ENCODE data around the gene KPNA4. TPM values are rescaled to one million over a fixed set of nuclear protein-coding genes. Genes with fewer than 3 reads are reported as not detected.

The KPNA4 gene
- total and polyA plus RNA-seq, 2 donors (not counting 3 experiments of a cell fraction or from before 2014, with no cell fraction given), result 12.2 to 70.1 TPM

GRCh38 chr3:160586679-160587078, 21.3 kb upstream of the KPNA4 start:
- no peaks in the 10 kb centered on the region for H4K20me1 ChIP-seq (replicated peaks; ENCODE audit: control insufficient read depth, extremely low read depth, insufficient read depth, low read length)
- ChIA-PET CTCF (no interaction called here), POLR2A (no interaction called here)
- no peak overlapping the region for H3K4me3 ChIP-seq (replicated peaks in 1 of 3; ENCODE audit: insufficient read depth in 1 of 3, low read depth in 1 of 3, low read length in 3 of 3)
- H3K36me3 ChIP-seq (ENCODE audit: control insufficient read depth in 2 of 2, extremely low read depth in 1 of 2, insufficient read depth in 2 of 2, low read length in 2 of 2), result no peaks in the 10 kb centered on the region
- no peaks in the 10 kb centered on the region for H3K79me2 ChIP-seq (ENCODE audit: control insufficient read depth, insufficient read depth, low read length)
- TF ChIP-seq MAX (IDR thresholded peaks at IDR 0.05; ENCODE audit: insufficient read depth, insufficient read length), result no peak
- no peak for TF ChIP-seq FOS (IDR thresholded peaks at IDR 0.05; ENCODE audit: borderline replicate concordance, insufficient read depth, low read length)
- no peak for TF ChIP-seq EZH2 (IDR thresholded peaks at IDR 0.05; ENCODE audit: borderline replicate concordance, low read depth, low read length, severe bottlenecking)
- TF ChIP-seq POLR2AphosphoS5 (IDR thresholded peaks at IDR 0.05; ENCODE audit: insufficient read depth, low read depth, low read length), result no peak
- TF ChIP-seq POLR2A (IDR thresholded peaks at IDR 0.05; ENCODE audit: low read depth, low read length), result no peak
- no peak for TF ChIP-seq GATA2 (IDR thresholded peaks at IDR 0.05; ENCODE audit: insufficient read depth, insufficient read length, low read depth, low read length)
- no peak for TF ChIP-seq JUN (IDR thresholded peaks at IDR 0.05; ENCODE audit: borderline replicate concordance, insufficient read depth, insufficient read length, low read depth)
- no peaks in the 10 kb centered on the region for H3K9me1 ChIP-seq (replicated peaks; ENCODE audit: control insufficient read depth, extremely low read depth, insufficient read depth, low read length)
- FAIRE-seq, result no peak
- no peak overlapping the region for H3K27ac ChIP-seq (ENCODE audit: insufficient read depth, low read depth, low read length)
- H3K9me3 ChIP-seq (replicated peaks; ENCODE audit: control insufficient read depth, insufficient read depth, low read length), result no peaks in the 10 kb centered on the region
- H2AFZ ChIP-seq (ENCODE audit: low read depth, low read length), result no peak overlapping the region
- no peak overlapping the region for H3K4me2 ChIP-seq (ENCODE audit: insufficient read depth, low read length)
- dilution Hi-C loops (cut with MboI; ENCODE audit: extremely low pct_ligation_motif_present, low sequenced_read_pairs), result no loop called here
- intact Hi-C loops (cut with micrococcal nuclease), result no loop called here
- H3K4me1 ChIP-seq (ENCODE audit: control insufficient read depth, extremely low read depth, insufficient read depth, low read length), result no peaks in the 10 kb centered on the region
- no peak for DNase-seq (ENCODE audit: low read depth, low spot score)
- no TSS peak for BruUV-seq (replicated peaks)
- no peak overlapping the region for H3K9ac ChIP-seq (replicated peaks; ENCODE audit: extremely low read depth, insufficient read depth, low read length)
- H3K27me3 ChIP-seq (ENCODE audit: control insufficient read depth in 2 of 2, insufficient read depth in 2 of 2, low read length in 2 of 2), result peaks cover 3 to 6% of the 10 kb centered on the region in 2 experiments

GRCh38 chr3:160583451-160583850, 18.1 kb upstream of the KPNA4 start:
- TF ChIP-seq GATA2 (IDR thresholded peaks at IDR 0.05; ENCODE audit: insufficient read depth, insufficient read length, low read depth, low read length), result no peak
- no peak for TF ChIP-seq EZH2 (IDR thresholded peaks at IDR 0.05; ENCODE audit: borderline replicate concordance, low read depth, low read length, severe bottlenecking)
- TF ChIP-seq FOS (IDR thresholded peaks at IDR 0.05; ENCODE audit: borderline replicate concordance, insufficient read depth, low read length), result no peak
- TF ChIP-seq POLR2AphosphoS5 (IDR thresholded peaks at IDR 0.05; ENCODE audit: insufficient read depth, low read depth, low read length), result no peak
- no peak for TF ChIP-seq MAX (IDR thresholded peaks at IDR 0.05; ENCODE audit: insufficient read depth, insufficient read length)
- TF ChIP-seq JUN (IDR thresholded peaks at IDR 0.05; ENCODE audit: borderline replicate concordance, insufficient read depth, insufficient read length, low read depth), result no peak
- TF ChIP-seq POLR2A (IDR thresholded peaks at IDR 0.05; ENCODE audit: low read depth, low read length), result no peak
- no peak for TF ChIP-seq CTCF (IDR thresholded peaks at IDR 0.05; ENCODE audit: extremely low read depth in 1 of 2, insufficient read depth in 1 of 2, low read depth in 1 of 2, low read length in 2 of 2)
- no peak for TF ChIP-seq MYC (IDR thresholded peaks at IDR 0.05; ENCODE audit: low read depth, low read length)

More at GRCh38 chr3:160583451-160583850, 18.1 kb upstream of the KPNA4 start:
- intact Hi-C loops (cut with micrococcal nuclease) (loop anchor here (5.0 kb wide), 1 partner anchor 344 kb away; no protein-coding TSS in a partner anchor), dilution Hi-C loops (cut with MboI; ENCODE audit: extremely low pct_ligation_motif_present, low sequenced_read_pairs) (no loop called here)
- H3K27ac ChIP-seq (ENCODE audit: insufficient read depth, low read depth, low read length), result no peak overlapping the region
- no peaks in the 10 kb centered on the region for H3K36me3 ChIP-seq (ENCODE audit: control insufficient read depth in 2 of 2, extremely low read depth in 1 of 2, insufficient read depth in 2 of 2, low read length in 2 of 2)
- no peak overlapping the region for H3K4me3 ChIP-seq (replicated peaks in 1 of 3; ENCODE audit: insufficient read depth in 1 of 3, low read depth in 1 of 3, low read length in 3 of 3)
- H3K79me2 ChIP-seq (ENCODE audit: control insufficient read depth, insufficient read depth, low read length), result no peaks in the 10 kb centered on the region
- no peaks in the 10 kb centered on the region for H4K20me1 ChIP-seq (replicated peaks; ENCODE audit: control insufficient read depth, extremely low read depth, insufficient read depth, low read length)
- ChIA-PET CTCF (no interaction called here), POLR2A (no interaction called here)
- no peak overlapping the region for H3K4me2 ChIP-seq (ENCODE audit: insufficient read depth, low read length)
- no peaks in the 10 kb centered on the region for H3K9me1 ChIP-seq (replicated peaks; ENCODE audit: control insufficient read depth, extremely low read depth, insufficient read depth, low read length)
- H3K4me1 ChIP-seq (ENCODE audit: control insufficient read depth, extremely low read depth, insufficient read depth, low read length), result no peaks in the 10 kb centered on the region
- DNase-seq (ENCODE audit: low read depth, low spot score) (no peak), FAIRE-seq (no peak)
- H3K9me3 ChIP-seq (replicated peaks; ENCODE audit: control insufficient read depth, insufficient read depth, low read length), result no peaks in the 10 kb centered on the region
- H3K27me3 ChIP-seq (ENCODE audit: control insufficient read depth in 2 of 2, insufficient read depth in 2 of 2, low read length in 2 of 2), result peaks cover 6 to 8% of the 10 kb centered on the region in 2 experiments
- no TSS peak for BruUV-seq (replicated peaks)
- no peak overlapping the region for H2AFZ ChIP-seq (ENCODE audit: low read depth, low read length)
- H3K9ac ChIP-seq (replicated peaks; ENCODE audit: extremely low read depth, insufficient read depth, low read length), result no peak overlapping the region
